Pancreas (tissue), 10 donors: Measurements from ENCODE around the gene KDM7A. TPM values are rescaled to one million over a fixed set of nuclear protein-coding genes. Genes with fewer than 3 reads are reported as not detected.
"Not testable (repeated sequence)": the region's sequence is repeated elsewhere in the genome, so short reads cannot be mapped to it uniquely, and the experiment has no call there.

Experiments used
- ATAC-seq, 4 donors: fragments of 200-7000 bp; cut with Tn5 transposase; one replicate each; pipeline versions ENCODE4 v1.8.0 to v1.9.1; 2020; ENCODE audit warnings: mild to moderate bottlenecking in 4 of 4, moderate library complexity in 4 of 4
- DNase-seq, 6 donors: peaks; one replicate each; pipeline ENCODE4 v3.0.0-alpha.2; 2020
- FAIRE-seq: peaks from 2 replicates; lab custom pipeline; 2012; peaks lifted over from hg19 to GRCh38; lab: Jason Lieb, UNC
- H3K27ac ChIP-seq, 4 donors: fragments of 200-600 bp; sonication (generic); 1 replicate in 3 of 4; 2 replicates in 1 of 4; pipeline versions ENCODE4 v1.5.0 to v1.8.0; 2020
- H3K27me3 ChIP-seq, 4 donors: fragments of 200-600 bp; one replicate each; pipeline ENCODE4 v1.8.0; 2021
- H3K36me3 ChIP-seq, 3 donors: fragments of 200-600 bp; sonication (generic) in 1 of 3; one replicate each; pipeline versions ENCODE4 v1.5.0 to v1.8.0; 2020 to 2021
- H3K4me1 ChIP-seq, 3 donors: fragments of 200-600 bp; one replicate each; pipeline ENCODE4 v1.8.0; 2021
- H3K4me3 ChIP-seq, 4 donors: fragments of 200-600 bp; sonication (generic) in 2 of 4; one replicate each; pipeline versions ENCODE4 v1.5.0 to v1.8.0; 2020 to 2021
- H3K9me3 ChIP-seq, 4 donors: fragments of 200-600 bp; one replicate each; pipeline ENCODE4 v1.8.0; 2021
- CTCF ChIP-seq, 4 donors: fragments of 200-600 bp; sonication (generic) in 3 of 4; IDR thresholded peaks; one replicate each; pipeline versions ENCODE4 v1.5.0 to v1.8.0; 2021; ENCODE audit warnings: antibody characterized with exemption in 4 of 4
- WGBS, 2 donors: extraction: QIAGEN DNeasy Blood & Tissue Kit; methylation state at CpG; one replicate each; pipeline ENCODE4 v1.1.7; 2013; 5-methylcytosine and 5-hydroxymethylcytosine counted together
- intact Hi-C, 3 donors: fragments of 100-400 bp; cut with DNase I; formaldehyde crosslinking; loops; one replicate each; pipeline versions ENCODE4 v1.11.1 to v1.14.2; 2022
- polyA plus RNA-seq, 2 donors: library from polyadenylated mRNA; stranded (reverse); fragments of 200-250 nt; gene quantifications; one replicate each; pipeline ENCODE4 v1.2.3, GENCODE V29; 2013
- total RNA-seq, 6 donors: library from RNA; stranded (reverse); fragmentation: NEBNext Ultra II Directional in 4 of 6; extraction: Animal tissue kit (Norgen Biotek cat#: 25700) in 4 of 6; gene quantifications; one replicate each; pipeline versions ENCODE4 v1.2.1 to v1.2.4, GENCODE V29; 2021 to 2023
- donor health status: healthy with polysubstance abuse.
- donor health status: DM: no; HTN: no; CAD: no; lungs with moderate emphysema.
- donor health status: DM: no; HTN: no; CAD: no.
- donor health status: control.
- donor health status: control.
- donor health status: Bipolar disorder and iron deficiency.
- donor health status: DM: yes; HTN: yes; CAD: no.
- donor health status: DM: no; HTN: no; CAD: no.
- donor health status: DM: no; HTN: no; CAD: no.
- donor health status: DM: yes; HTN: yes; CAD: no.

KDM7A gene
- total and polyA plus RNA-seq, 8 donors: 3.3 to 8.5 (median 6.2) TPM

- peak; percentile 69 for FAIRE-seq
- peak overlapping the region; percentile 54 to 95 (median 82) for H3K4me3 ChIP-seq
- intact Hi-C loops: no loop called here
- peak; percentile 66 to 82 (median 74) for ATAC-seq
- H3K9me3 ChIP-seq: no peaks in the 10 kb centered on the region
- DNase-seq: peak; percentile 82 to 91 (median 88)
- H3K27ac ChIP-seq: peak overlapping the region; percentile 86 to 98 (median 94)
- H3K27me3 ChIP-seq: no peaks in the 10 kb centered on the region
- H3K4me1 ChIP-seq: peaks cover 0 to 25% (median 12%) of the 10 kb centered on the region in 3 donors
- TF ChIP-seq CTCF (IDR thresholded peaks at IDR 0.05): peak in 3 of 4 donors; percentile 38 to 59 (median 51)
- 0% methylated on average over 51 to 72 of the region's 72 CpGs for WGBS, 2 donors
- no peaks in the 10 kb centered on the region for H3K36me3 ChIP-seq
Observed at GRCh38 chr7:140175221-140176121, 1.3 kb downstream of the KDM7A start.

GRCh38 chr7:140174217-140174616 is 2.6 kb downstream of the KDM7A start:
- H3K4me3 ChIP-seq: no peak overlapping the region
- ATAC-seq (no peak), DNase-seq (peak in 1 of 6 donors; percentile 14), FAIRE-seq (no peak)
- 71 to 80% methylated on average over 2 of the region's 2 CpGs for WGBS, 2 donors
- H3K4me1 ChIP-seq: peaks cover 0 to 27% (median 16%) of the 10 kb centered on the region in 3 donors
- TF ChIP-seq CTCF (IDR thresholded peaks at IDR 0.05): no peak
- no peaks in the 10 kb centered on the region for H3K36me3 ChIP-seq
- H3K27ac ChIP-seq: peak overlapping the region in 1 of 4 donors; percentile 98
- H3K27me3 ChIP-seq: no peaks in the 10 kb centered on the region
- intact Hi-C loops: no loop called here
- no peaks in the 10 kb centered on the region for H3K9me3 ChIP-seq

- 27 to 29% methylated on average over 4 of the region's 4 CpGs for WGBS, 2 donors
- FAIRE-seq: no peak
- no peaks in the 10 kb centered on the region for H3K36me3 ChIP-seq
- H3K4me3 ChIP-seq: no peak overlapping the region
- TF ChIP-seq CTCF (IDR thresholded peaks at IDR 0.05): no peak
- H3K27ac ChIP-seq: no peak overlapping the region
- no peaks in the 10 kb centered on the region for H3K9me3 ChIP-seq
- no peak for ATAC-seq
- no peaks in the 10 kb centered on the region for H3K27me3 ChIP-seq
- peaks cover 0 to 27% (median 19%) of the 10 kb centered on the region in 3 donors for H3K4me1 ChIP-seq
- intact Hi-C loops: no loop called here
- no peak for DNase-seq
Observed at GRCh38 chr7:140170375-140170774, 6.4 kb downstream of the KDM7A start.

- FAIRE-seq (peak; percentile 5), ATAC-seq (no peak), DNase-seq (no peak)
- H3K27ac ChIP-seq: no peak overlapping the region
- intact Hi-C loops: no loop called here
- H3K9me3 ChIP-seq: no peaks in the 10 kb centered on the region
- H3K4me3 ChIP-seq: no peak overlapping the region
- H3K36me3 ChIP-seq: no peaks in the 10 kb centered on the region
- H3K27me3 ChIP-seq: no peaks in the 10 kb centered on the region
- WGBS, 2 donors: 52 to 65% methylated on average over 2 of the region's 2 CpGs
- peaks cover 0 to 16% (median 13%) of the 10 kb centered on the region in 3 donors for H3K4me1 ChIP-seq
- no peak for TF ChIP-seq CTCF (IDR thresholded peaks at IDR 0.05)
Observed at GRCh38 chr7:140168816-140169215, 8.0 kb downstream of the KDM7A start.

- Histone ChIP-seq H3K27ac (no peak overlapping the region), H3K4me3 (no peak overlapping the region), H3K4me1 (peaks cover 0 to 7% (median 4%) of the 10 kb centered on the region in 3 donors), H3K27me3 (no peaks in the 10 kb centered on the region), H3K36me3 (no peaks in the 10 kb centered on the region), H3K9me3 (no peaks in the 10 kb centered on the region)
- TF ChIP-seq CTCF (IDR thresholded peaks at IDR 0.05): no peak
- DNase-seq (no peak), FAIRE-seq (no peak), ATAC-seq (no peak)
- intact Hi-C loops: no loop called here
- WGBS, 2 donors: 84 to 88% methylated on average over 3 of the region's 3 CpGs
Observed at GRCh38 chr7:140165422-140165821, 11.4 kb downstream of the KDM7A start.

- H3K9me3 ChIP-seq, intact Hi-C loops, DNase-seq, H3K27me3 ChIP-seq, H3K36me3 ChIP-seq, FAIRE-seq, H3K27ac ChIP-seq, H3K4me1 ChIP-seq, H3K4me3 ChIP-seq, ATAC-seq: not testable (repeated sequence)
- WGBS, 2 donors: 93 to 95% methylated on average over 11 of the region's 11 CpGs
Observed at GRCh38 chr7:140162081-140162480, 14.7 kb downstream of the KDM7A start.
